Measurements from ENCODE around the gene VRK3. TPM values are rescaled to one million over a fixed set of nuclear protein-coding genes. Genes with fewer than 3 reads are reported as not detected.

VRK3 gene
- polyA plus RNA-seq, 4 donors, result 47.2 to 51.2 (median 48.2) TPM

DNA sequence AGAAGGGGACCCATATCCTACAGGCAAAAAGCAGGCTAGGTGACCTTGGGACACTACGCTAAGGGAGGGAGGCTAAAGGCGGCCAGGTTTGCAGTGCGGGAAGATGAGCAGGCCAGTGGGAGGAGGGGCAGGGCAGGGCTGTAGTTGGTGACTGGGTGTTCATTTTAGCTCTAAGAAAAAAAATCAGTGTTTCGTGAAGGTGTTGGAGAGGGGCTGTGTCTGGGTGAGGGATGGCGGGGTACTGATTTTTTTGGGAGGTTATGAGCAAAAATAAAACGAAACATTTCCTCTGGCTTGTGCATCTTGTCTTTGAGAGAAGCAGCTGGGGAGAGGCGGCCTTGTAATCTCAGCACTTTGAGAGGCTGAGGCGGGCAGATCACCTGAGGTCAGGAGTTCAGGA, 91.5 kb downstream of the VRK3 start:
- DNase-seq (ENCODE audit: low read depth in 4 of 4, low spot score in 3 of 4), result no peak

DNA sequence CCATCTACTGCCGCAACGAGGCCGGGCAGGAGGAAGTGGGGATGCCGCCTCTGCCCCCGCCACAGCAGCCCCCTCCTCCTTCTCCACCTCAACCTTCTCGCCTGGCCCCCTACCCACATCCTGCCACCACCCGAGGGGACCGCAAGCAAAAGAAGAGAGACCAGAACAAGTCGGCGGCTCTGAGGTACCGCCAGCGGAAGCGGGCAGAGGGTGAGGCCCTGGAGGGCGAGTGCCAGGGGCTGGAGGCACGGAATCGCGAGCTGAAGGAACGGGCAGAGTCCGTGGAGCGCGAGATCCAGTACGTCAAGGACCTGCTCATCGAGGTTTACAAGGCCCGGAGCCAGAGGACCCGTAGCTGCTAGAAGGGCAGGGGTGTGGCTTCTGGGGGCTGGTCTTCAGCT, 92.4 kb downstream of the VRK3 start:
- no peak for DNase-seq (ENCODE audit: low read depth in 4 of 4, low spot score in 3 of 4)

DNA sequence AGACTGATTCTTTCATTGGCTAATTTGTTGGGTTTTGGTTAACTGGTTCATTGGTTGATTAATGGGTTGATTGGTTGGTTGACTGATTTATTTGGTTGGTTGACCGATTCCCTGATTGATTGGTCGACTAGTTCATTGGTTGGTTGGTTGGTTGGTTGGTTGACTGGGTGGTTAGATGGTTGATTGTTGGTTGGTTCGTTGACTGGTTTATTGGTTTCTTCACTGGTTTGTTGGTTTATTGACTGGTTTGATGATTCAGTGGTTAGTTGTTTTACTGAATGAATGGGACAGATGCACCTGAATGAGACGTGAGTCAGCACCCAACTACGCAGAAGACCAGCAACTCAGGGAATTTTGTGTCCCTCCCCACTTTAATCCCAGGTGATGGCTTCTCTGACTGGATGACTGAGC, 93.1 kb downstream of the VRK3 start:
- no peak for DNase-seq (ENCODE audit: low read depth in 4 of 4, low spot score in 3 of 4)

DNA sequence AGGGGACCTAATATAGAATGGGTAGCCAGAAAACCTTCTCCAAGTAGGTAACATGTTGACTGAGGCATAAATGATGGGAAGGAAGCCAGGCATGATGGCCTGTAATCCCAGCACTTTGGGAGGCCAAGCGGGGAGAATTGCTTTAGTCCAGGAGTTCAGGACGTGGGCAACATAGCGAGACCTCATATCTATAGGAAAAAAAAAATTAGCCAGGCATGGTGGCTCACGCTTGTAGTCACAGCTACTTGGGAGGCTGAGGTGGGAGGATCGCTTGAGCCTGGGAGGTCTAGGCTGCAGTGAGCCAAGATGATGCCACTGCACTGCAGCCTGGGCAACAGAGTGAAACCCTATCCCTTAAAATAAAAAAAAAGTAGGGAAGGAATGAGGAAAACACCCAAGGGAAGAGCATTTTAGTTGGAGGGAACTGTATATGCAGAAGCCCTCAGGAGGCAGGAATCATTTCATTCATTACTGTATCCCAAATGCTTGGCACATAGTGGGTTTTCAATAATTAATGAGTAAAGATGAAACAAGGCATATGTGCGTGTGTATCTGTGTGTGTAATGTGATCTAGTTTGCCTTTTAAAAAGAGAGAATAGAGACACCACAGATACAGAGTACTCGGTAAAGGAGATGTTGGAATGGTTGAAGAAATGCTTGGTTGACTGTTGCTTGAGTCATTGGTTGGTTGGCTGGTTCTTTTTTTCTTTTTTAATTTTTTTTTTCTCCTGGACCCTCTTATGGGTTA, 93.7 kb downstream of the VRK3 start:
- DNase-seq (ENCODE audit: low read depth in 4 of 4, low spot score in 3 of 4), result no peak

DNA sequence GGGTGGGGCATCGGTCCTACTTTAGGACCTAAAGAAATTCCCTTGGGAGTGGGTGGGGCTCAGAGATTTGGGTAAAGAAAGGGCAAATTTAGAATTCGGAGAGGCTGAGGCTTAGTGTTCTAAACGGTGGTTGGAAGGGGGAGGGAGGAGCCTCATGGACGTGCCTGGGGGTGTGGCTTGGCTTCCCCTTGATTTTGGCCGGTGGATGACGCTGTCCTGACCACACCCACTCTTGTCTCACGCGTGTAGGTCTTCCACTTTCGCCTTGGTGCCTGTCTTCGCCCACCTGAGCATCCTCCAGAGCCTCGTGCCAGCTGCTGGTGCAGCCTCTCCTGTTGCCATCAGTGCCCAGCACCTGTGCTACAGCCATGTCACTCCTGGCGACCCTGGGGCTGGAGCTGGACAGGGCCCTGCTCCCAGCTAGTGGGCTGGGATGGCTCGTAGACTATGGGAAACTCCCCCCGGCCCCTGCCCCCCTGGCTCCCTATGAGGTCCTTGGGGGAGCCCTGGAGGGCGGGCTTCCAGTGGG, 94.6 kb downstream of the VRK3 start:
- no peak for DNase-seq (ENCODE audit: low read depth in 4 of 4, low spot score in 3 of 4)

DNA sequence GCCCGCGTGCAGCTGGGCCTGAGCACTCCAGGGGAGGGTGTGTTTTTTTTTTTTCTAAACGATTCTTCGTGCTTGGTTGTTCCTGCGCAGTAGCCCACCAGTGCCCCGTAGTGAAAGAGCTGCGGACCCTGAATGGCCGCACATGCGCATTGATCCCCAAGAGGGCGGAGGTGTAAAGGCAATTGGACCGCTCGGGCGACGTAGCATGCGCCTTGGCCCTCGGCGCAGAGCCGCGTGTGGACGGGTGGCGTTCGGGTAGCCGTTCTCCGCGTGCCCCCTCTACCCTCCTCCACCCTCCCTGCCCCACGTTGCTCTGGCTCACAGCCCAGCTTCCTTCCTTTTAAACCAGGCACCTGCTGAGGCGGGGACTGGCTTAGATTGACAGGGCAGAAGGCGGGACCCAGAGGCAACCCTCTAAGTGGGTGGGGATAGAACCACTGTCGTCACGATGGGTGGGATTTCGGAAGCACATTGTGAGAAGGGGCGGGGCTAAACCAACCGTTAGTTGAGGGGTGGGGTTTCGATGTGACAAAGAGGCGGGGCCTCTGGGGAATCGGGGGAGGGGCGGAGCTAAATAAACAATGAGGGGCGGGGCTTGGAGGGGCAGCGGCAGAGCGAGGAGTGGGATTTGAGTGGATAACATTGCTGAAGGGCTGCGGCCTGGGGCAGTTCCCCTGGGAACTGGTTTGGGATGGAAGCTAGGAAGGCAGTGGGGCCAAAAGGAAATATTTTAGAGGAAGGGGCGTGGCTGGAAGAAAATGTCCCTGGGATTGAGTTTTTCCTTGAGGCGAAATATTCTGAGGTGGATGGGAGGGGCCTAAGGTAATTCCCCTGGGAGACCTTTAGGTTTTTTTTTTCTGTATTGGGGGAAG, 95.3 kb downstream of the VRK3 start:
- peak; percentile 89 to 94 (median 89) for DNase-seq (ENCODE audit: low read depth in 4 of 4, low spot score in 3 of 4)

DNA sequence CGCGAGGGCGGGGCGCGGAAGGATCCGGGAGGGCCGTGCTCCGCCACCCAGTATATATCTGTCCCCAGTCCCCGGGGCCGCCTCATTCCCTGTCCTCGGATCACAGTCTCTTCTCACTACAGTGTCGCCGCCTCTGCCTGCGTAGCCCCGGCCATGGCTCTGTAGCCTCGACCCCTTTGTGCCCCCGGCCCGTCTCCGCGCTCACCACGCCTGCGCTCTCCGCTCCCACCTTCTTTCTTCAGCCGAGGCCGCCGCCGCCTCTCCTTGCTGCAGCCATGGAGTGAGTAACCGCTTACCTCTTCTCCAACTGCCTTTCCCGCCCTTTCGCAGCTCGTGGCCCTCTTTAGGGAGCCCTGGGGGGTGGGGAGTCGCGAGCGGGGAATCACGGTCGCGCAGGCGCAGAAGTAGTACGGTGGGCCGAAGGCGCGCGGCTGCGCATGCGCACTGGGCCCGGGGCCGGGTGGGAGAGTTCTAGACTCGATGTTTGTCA, 96.0 kb downstream of the VRK3 start, which contains the start of the genes ATF5 and NUP62:
Gene ATF5, plus strand, starts transcription at position 85 of the 490 bp plus-strand sequence. CDS start 1,646 bp downstream, outside the sequence.
Gene NUP62, minus strand, starts transcription at position 384 of the 490 bp plus-strand sequence. CDS start 19,697 bp downstream, outside the sequence.
- peak in 1 of 4 donors; percentile 76 for DNase-seq (ENCODE audit: low read depth in 4 of 4, low spot score in 3 of 4)

DNA sequence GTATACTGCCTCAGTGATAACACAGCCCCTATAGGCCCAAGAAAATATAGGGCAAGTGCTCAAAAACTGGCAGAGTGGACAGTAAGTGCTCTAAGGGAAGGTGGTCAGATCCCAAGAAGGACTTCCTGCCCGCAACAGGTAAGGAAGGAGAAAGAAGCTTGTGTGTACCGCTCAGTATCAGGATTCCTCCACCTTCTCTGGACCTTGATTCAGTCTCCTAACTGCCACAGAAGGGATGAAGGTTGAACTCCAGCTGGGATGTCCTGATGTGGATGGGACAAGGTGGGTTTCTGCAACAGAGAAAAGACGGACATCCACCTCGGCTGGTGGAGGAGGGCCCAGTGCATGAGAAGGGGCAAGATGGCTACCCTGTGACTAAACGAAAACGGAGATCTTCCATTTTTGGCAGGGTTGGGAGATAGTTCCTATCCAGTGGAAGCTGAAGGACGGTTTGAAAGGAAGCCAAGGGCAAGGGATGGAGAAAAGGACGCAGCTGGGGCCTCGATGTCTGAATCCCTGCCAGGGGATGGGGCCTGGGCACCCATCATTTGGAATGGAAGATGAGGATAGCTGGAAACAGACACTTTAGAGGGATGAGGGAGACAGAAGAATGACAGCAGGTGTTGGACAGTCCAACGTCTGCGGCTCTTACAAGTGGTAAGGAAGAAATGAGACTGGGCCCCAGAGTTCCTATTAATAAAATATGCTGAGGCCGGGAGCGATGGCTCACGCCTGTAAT, 97.5 kb downstream of the VRK3 start:
- no peak for DNase-seq (ENCODE audit: low read depth in 4 of 4, low spot score in 3 of 4)

DNA sequence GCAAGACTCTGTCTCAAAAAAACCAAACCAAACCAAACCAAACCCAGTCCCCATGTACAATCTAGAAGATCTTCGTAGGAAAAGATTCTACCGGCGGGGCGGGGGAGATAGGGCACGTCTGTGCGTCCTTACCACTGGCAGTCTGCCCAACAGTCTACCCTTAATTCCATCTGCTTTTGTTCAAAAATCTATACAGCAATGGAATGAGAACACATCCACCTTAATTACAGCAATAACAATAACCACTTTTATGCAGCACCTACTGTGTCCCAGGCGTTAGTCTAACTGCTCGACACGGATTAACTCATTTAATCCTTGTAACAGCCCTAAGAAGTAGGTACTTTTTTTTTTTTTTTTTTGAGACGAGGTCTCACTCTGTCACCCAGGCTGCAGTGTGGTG, 98.7 kb downstream of the VRK3 start:
- DNase-seq (ENCODE audit: low read depth in 4 of 4, low spot score in 3 of 4), result no peak

Other genes with a start within 250 kb of the VRK3 start
- gene FUZ, start 212.1 kb downstream of the VRK3 start, polyA plus RNA-seq (ENCODE audit: insufficient read length in 4 of 4), result 10 to 100 TPM; 29.6 to 40.2 (median 31.7) TPM
- gene MED25, start 207.1 kb downstream of the VRK3 start, polyA plus RNA-seq (ENCODE audit: insufficient read length in 4 of 4), result 10 to 100 TPM; 58.8 to 74.9 (median 66.2) TPM
- gene PTOV1, start 174.2 kb downstream of the VRK3 start, polyA plus RNA-seq (ENCODE audit: insufficient read length in 4 of 4), result 100 to 1,000 TPM; 249 to 353 (median 277) TPM
- 10 to 100 TPM; 42.7 to 57.9 (median 46.3) TPM for gene PNKP, start 157.8 kb downstream of the VRK3 start, polyA plus RNA-seq (ENCODE audit: insufficient read length in 4 of 4)
- gene AKT1S1, start 148.0 kb downstream of the VRK3 start, polyA plus RNA-seq (ENCODE audit: insufficient read length in 4 of 4), result 10 to 100 TPM; 30.0 to 43.8 (median 34.2) TPM
- gene TBC1D17, start 147.7 kb downstream of the VRK3 start, polyA plus RNA-seq (ENCODE audit: insufficient read length in 4 of 4), result 10 to 100 TPM; 40.4 to 51.4 (median 43.4) TPM
- 1 to 10 TPM; 1.7 to 3.6 (median 2.3) TPM for gene IL4I1, start 128.5 kb downstream of the VRK3 start, polyA plus RNA-seq (ENCODE audit: insufficient read length in 4 of 4)
- 10 to 100 TPM; 22.7 to 26.9 (median 23.8) TPM for gene ATF5, start 96.2 kb downstream of the VRK3 start, polyA plus RNA-seq (ENCODE audit: insufficient read length in 4 of 4)
- gene NUP62, start 95.9 kb downstream of the VRK3 start, polyA plus RNA-seq (ENCODE audit: insufficient read length in 4 of 4), result 10 to 100 TPM; 58.7 to 63.6 (median 61.4) TPM
- 1 to 10 TPM; 3.4 to 5.1 (median 4.8) TPM for gene SIGLEC11, start 64.2 kb downstream of the VRK3 start, polyA plus RNA-seq (ENCODE audit: insufficient read length in 4 of 4)
- 10 to 100 TPM; 13.4 to 16.1 (median 15.7) TPM for gene ZNF473, start 633 bp upstream of the VRK3 start, polyA plus RNA-seq (ENCODE audit: insufficient read length in 4 of 4)
- under 1 TPM; 0.19 to 0.42 (median 0.30) TPM for gene IZUMO2, start 137.9 kb upstream of the VRK3 start, polyA plus RNA-seq (ENCODE audit: insufficient read length in 4 of 4)
- 10 to 100 TPM; 20.2 to 31.6 (median 21.9) TPM for gene MYH14, start 178.2 kb upstream of the VRK3 start, polyA plus RNA-seq (ENCODE audit: insufficient read length in 4 of 4)